GM12875 (cell line): Measurements from ENCODE around the gene TULP4.

Experiments used
- H3K4me3 ChIP-seq: one replicate; pipeline ENCODE4 v1.5.1; 2011; ENCODE audit warnings: low read depth, low read length, control low read depth
- CTCF ChIP-seq: IDR thresholded peaks from 2 replicates; pipeline ENCODE4 v1.5.1; 2011; ENCODE audit warnings: low read depth, mild to moderate bottlenecking, control low read depth, inconsistent platforms, low read length, moderate library complexity, borderline replicate concordance; ENCODE audit not compliant: insufficient read depth

TULP4 gene

GRCh38 chr6:158356586-158357546, 44.6 kb downstream of the TULP4 start:
- H3K4me3 ChIP-seq, result no peak overlapping the region
- no peak for TF ChIP-seq CTCF

- no peak overlapping the region for H3K4me3 ChIP-seq
- TF ChIP-seq CTCF, result no peak
Observed at GRCh38 chr6:158357570-158358216, 45.4 kb downstream of the TULP4 start.

- H3K4me3 ChIP-seq, result no peak overlapping the region
- no peak for TF ChIP-seq CTCF
Observed at GRCh38 chr6:158358450-158359077, 46.3 kb downstream of the TULP4 start.

GRCh38 chr6:158361068-158361467, 48.8 kb downstream of the TULP4 start:
- no peak overlapping the region for H3K4me3 ChIP-seq
- TF ChIP-seq CTCF, result no peak

- TF ChIP-seq CTCF, result no peak
Observed at GRCh38 chr6:158361961-158362669, 49.9 kb downstream of the TULP4 start.

GRCh38 chr6:158366363-158366762, 54.1 kb downstream of the TULP4 start:
- TF ChIP-seq CTCF, result no peak
- no peak overlapping the region for H3K4me3 ChIP-seq

More at GRCh38 chr6:158361961-158362669, 49.9 kb downstream of the TULP4 start:
- H3K4me3 ChIP-seq, result no peak overlapping the region
